Activated CD8-positive, alpha-beta memory T cell treated with anti-CD3 and anti-CD28 coated beads, Interleukin-2, amount 50 U/mL, for 1 hour (primary cell): ENCODE results near the gene TTN.

ENCODE experiments used
- DNase-seq: peaks from one replicate; pipeline ENCODE4 v3.0.0-alpha.2; 2020; ENCODE audit errors: extremely low read depth

Gene TTN

GRCh38 chr2:178807227-178808008, at the start of gene TTN:
TTN (minus strand) TSS chr2:178807423; CDS start chr2:178804642, 2,781 bp downstream.
- no peak for DNase-seq

- no peak for DNase-seq
Measured at GRCh38 chr2:178855151-178855550, 47.9 kb upstream of the TTN start.

- no peak for DNase-seq
Measured at GRCh38 chr2:178848335-178848734, 41.1 kb upstream of the TTN start.

- no peak for DNase-seq
Measured at GRCh38 chr2:178846458-178846802, 39.2 kb upstream of the TTN start.

GRCh38 chr2:178845566-178846457, 38.6 kb upstream of the TTN start:
- DNase-seq: no peak

GRCh38 chr2:178844701-178845100, 37.5 kb upstream of the TTN start:
- no peak for DNase-seq

GRCh38 chr2:178844269-178844668, 37.0 kb upstream of the TTN start:
- no peak for DNase-seq

- DNase-seq: no peak
Measured at GRCh38 chr2:178843697-178844096, 36.5 kb upstream of the TTN start.

- DNase-seq: no peak
Measured at GRCh38 chr2:178836807-178837206, 29.6 kb upstream of the TTN start.

- DNase-seq: no peak
Measured at GRCh38 chr2:178834086-178834485, 26.9 kb upstream of the TTN start.

GRCh38 chr2:178833382-178833781, 26.2 kb upstream of the TTN start:
- DNase-seq: no peak

- no peak for DNase-seq
Measured at GRCh38 chr2:178830451-178830850, 23.2 kb upstream of the TTN start.

- DNase-seq: no peak
Measured at GRCh38 chr2:178829981-178830380, 22.8 kb upstream of the TTN start.

GRCh38 chr2:178829299-178829960, 22.2 kb upstream of the TTN start:
- DNase-seq: no peak

- DNase-seq: no peak
Measured at GRCh38 chr2:178828486-178828881, 21.3 kb upstream of the TTN start.

GRCh38 chr2:178827739-178828485, 20.7 kb upstream of the TTN start:
- no peak for DNase-seq

- DNase-seq: no peak
Measured at GRCh38 chr2:178827111-178827510, 19.9 kb upstream of the TTN start.

GRCh38 chr2:178825183-178825582, 18.0 kb upstream of the TTN start:
- DNase-seq: no peak

- DNase-seq: no peak
Measured at GRCh38 chr2:178824181-178824580, 17.0 kb upstream of the TTN start.

- DNase-seq: no peak
Measured at GRCh38 chr2:178819992-178820391, 12.8 kb upstream of the TTN start.

GRCh38 chr2:178819147-178819875, 12.1 kb upstream of the TTN start:
- no peak for DNase-seq
